ENCODE results near the gene IGSF3.
"Not testable (repeated sequence)": the region's sequence is repeated elsewhere in the genome, so short reads cannot be mapped to it uniquely, and the experiment has no call there.

IGSF3 gene

GRCh38 chr1:116595065-116595840, 72.3 kb downstream of the IGSF3 start:
- not testable (repeated sequence) for DNase-seq

- not testable (repeated sequence) for DNase-seq
These were observed 73.6 kb downstream of the IGSF3 start for GRCh38 chr1:116593977-116594376.

GRCh38 chr1:116593401-116593800, 74.1 kb downstream of the IGSF3 start:
- DNase-seq, result not testable (repeated sequence)

- not testable (repeated sequence) for DNase-seq
These were observed 75.5 kb downstream of the IGSF3 start for GRCh38 chr1:116591951-116592605.

- DNase-seq, result not testable (repeated sequence)
These were observed 76.3 kb downstream of the IGSF3 start for GRCh38 chr1:116591006-116591950.

GRCh38 chr1:116590359-116591005, 77.1 kb downstream of the IGSF3 start:
- DNase-seq, result not testable (repeated sequence)

GRCh38 chr1:116589101-116589735, 78.3 kb downstream of the IGSF3 start:
- DNase-seq, result not testable (repeated sequence)

GRCh38 chr1:116587501-116588227, 79.9 kb downstream of the IGSF3 start:
- DNase-seq, result peak in 1 of 2 donors; percentile 11

GRCh38 chr1:116586741-116587143, 80.8 kb downstream of the IGSF3 start:
- DNase-seq, result no peak

- no peak for DNase-seq
These were observed 81.6 kb downstream of the IGSF3 start for GRCh38 chr1:116585886-116586285.

- DNase-seq, result no peak
These were observed 86.1 kb downstream of the IGSF3 start for GRCh38 chr1:116581323-116581885.

GRCh38 chr1:116580446-116581322, 86.8 kb downstream of the IGSF3 start:
- DNase-seq, result no peak

- DNase-seq, result no peak
These were observed 88.2 kb downstream of the IGSF3 start for GRCh38 chr1:116579259-116579875.

GRCh38 chr1:116578581-116578980, 89.0 kb downstream of the IGSF3 start:
- DNase-seq, result no peak

GRCh38 chr1:116577759-116578314, 89.7 kb downstream of the IGSF3 start:
- no peak for DNase-seq

- DNase-seq, result peak in 1 of 2 donors; percentile 30
These were observed 92.8 kb downstream of the IGSF3 start for GRCh38 chr1:116574581-116575291.

- DNase-seq, result no peak
These were observed 94.0 kb downstream of the IGSF3 start for GRCh38 chr1:116573431-116574095.
